Measurements from ENCODE around the gene PCDHGB5. TPM values are rescaled to one million over a fixed set of nuclear protein-coding genes. Genes with fewer than 3 reads are reported as not detected.
A peak's percentile ranks its signal among the peaks of the same experiment; 100 is the strongest.
"Not testable (repeated sequence)": the region's sequence is repeated elsewhere in the genome, so short reads cannot be mapped to it uniquely, and the experiment has no call there.

The PCDHGB5 gene
- total and polyA plus RNA-seq, 8 donors = 7.6 to 10.1 (median 8.7) TPM

DNA sequence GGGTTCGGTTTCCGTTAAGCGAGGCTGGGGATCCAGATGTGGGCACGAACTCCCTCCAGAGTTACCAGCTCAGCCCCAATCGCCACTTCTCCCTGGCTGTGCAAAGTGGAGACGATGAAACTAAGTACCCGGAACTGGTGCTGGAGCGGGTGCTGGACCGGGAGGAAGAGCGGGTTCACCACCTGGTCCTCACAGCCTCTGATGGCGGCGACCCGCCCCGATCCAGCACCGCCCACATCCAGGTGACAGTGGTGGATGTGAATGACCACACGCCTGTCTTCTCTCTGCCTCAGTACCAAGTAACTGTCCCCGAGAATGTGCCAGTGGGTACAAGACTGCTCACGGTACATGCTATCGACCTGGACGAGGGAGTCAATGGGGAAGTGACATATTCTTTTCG lies 14.4 kb upstream of the PCDHGB5 start:
- no peaks in the 10 kb centered on the region for H3K4me1 ChIP-seq
- peaks cover 14 to 83% of the 10 kb centered on the region in 2 donors for H3K27me3 ChIP-seq
- H3K27ac ChIP-seq = no peak overlapping the region
- intact Hi-C loops (cut with DNase I) = no loop called here
- no peak overlapping the region for H3K4me3 ChIP-seq
- ATAC-seq (no peak), DNase-seq (no peak)
- TF ChIP-seq, protein P1, sequence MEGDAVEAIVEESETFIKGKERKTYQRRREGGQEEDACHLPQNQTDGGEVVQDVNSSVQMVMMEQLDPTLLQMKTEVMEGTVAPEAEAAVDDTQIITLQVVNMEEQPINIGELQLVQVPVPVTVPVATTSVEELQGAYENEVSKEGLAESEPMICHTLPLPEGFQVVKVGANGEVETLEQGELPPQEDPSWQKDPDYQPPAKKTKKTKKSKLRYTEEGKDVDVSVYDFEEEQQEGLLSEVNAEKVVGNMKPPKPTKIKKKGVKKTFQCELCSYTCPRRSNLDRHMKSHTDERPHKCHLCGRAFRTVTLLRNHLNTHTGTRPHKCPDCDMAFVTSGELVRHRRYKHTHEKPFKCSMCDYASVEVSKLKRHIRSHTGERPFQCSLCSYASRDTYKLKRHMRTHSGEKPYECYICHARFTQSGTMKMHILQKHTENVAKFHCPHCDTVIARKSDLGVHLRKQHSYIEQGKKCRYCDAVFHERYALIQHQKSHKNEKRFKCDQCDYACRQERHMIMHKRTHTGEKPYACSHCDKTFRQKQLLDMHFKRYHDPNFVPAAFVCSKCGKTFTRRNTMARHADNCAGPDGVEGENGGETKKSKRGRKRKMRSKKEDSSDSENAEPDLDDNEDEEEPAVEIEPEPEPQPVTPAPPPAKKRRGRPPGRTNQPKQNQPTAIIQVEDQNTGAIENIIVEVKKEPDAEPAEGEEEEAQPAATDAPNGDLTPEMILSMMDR (IDR thresholded peaks at IDR 0.05) = no peak
- no peaks in the 10 kb centered on the region for H3K36me3 ChIP-seq
- peaks cover 0 to 87% of the 10 kb centered on the region in 2 donors for H3K9me3 ChIP-seq

DNA sequence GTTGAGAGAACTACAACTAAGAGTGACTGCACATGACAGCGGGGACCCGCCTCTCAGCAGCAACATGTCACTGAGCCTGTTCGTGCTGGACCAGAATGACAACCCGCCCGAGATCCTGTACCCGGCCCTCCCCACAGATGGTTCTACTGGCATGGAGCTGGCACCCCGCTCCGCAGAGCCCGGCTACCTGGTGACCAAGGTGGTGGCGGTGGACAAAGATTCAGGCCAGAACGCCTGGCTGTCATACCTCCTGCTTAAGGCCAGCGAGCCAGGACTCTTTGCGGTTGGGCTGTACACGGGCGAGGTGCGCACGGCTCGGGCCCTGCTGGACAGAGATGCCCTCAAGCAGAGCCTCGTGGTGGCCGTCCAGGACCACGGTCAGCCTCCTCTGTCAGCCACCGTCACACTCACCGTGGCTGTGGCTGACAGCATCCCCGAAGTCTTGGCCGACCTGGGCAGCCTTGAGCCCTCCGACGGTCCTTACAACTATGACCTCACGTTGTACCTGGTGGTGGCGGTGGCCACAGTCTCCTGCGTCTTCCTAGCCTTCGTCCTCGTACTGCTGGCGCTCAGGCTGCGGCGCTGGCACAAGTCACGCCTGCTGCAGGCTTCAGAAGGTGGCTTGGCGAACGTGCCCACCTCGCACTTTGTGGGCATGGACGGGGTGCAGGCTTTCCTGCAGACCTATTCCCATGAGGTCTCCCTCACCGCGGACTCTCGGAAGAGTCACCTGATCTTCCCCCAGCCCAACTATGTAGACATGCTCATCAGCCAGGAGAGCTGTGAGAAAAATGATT lies 13.1 kb upstream of the PCDHGB5 start:
- TF ChIP-seq, protein P1 (IDR thresholded peaks at IDR 0.05) = no peak
- H3K4me3 ChIP-seq = no peak overlapping the region
- intact Hi-C loops (cut with DNase I) = no loop called here
- H3K9me3 ChIP-seq = peaks cover 0 to 91% of the 10 kb centered on the region in 2 donors
- no peaks in the 10 kb centered on the region for H3K36me3 ChIP-seq
- no peak for ATAC-seq
- no peaks in the 10 kb centered on the region for H3K4me1 ChIP-seq
- peaks cover 14 to 90% of the 10 kb centered on the region in 2 donors for H3K27me3 ChIP-seq
- no peak overlapping the region for H3K27ac ChIP-seq
- DNase-seq = no peak

DNA sequence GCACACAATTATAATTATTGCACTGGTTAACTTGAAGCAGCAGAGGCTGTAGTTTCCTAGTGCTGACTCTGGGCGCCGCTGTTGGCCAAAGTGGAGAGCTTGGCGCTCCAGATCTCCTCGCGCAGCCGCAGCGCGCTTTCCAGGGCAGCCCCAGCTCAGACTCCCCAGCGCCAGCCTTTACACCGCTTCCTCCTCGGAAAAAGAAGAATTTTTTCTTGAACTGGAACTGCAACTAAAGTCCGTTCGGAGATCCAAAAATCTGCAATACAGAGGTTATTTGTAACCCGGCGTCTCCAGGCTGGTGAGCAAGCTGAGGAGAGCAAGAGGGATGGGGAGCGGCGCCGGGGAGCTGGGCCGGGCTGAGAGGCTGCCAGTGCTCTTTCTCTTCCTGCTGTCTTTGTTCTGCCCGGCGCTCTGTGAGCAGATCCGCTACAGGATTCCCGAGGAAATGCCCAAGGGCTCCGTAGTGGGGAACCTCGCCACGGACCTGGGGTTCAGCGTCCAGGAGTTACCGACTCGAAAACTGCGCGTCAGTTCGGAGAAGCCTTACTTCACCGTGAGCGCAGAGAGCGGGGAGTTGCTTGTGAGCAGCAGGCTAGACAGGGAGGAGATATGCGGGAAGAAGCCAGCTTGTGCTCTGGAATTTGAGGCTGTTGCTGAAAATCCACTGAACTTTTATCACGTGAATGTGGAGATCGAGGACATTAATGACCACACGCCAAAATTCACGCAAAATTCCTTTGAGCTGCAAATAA lies 10.0 kb upstream of the PCDHGB5 start, which contains the start of gene PCDHGB4:
TSS of gene PCDHGB4 (plus strand) at position 142 of the 755 bp plus-strand sequence. CDS start at position 329, 187 bp downstream.
- DNase-seq = not testable (repeated sequence)

DNA sequence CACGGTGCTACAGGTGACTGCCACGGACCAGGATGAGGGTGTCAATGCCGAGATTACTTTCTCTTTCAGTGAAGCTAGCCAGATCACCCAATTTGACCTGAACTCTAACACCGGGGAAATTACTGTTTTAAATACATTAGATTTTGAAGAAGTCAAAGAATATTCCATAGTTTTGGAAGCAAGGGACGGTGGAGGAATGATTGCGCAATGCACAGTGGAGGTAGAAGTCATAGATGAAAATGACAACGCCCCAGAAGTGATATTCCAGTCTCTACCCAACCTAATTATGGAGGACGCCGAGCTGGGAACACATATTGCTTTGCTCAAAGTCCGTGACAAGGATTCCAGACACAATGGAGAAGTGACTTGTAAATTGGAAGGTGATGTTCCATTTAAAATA lies 9.1 kb upstream of the PCDHGB5 start:
- Histone ChIP-seq H3K4me3 (no peak overlapping the region), H3K9me3 (peaks cover 0 to 92% of the 10 kb centered on the region in 2 donors), H3K27ac (no peak overlapping the region), H3K27me3 (peaks cover 5 to 90% of the 10 kb centered on the region in 2 donors), H3K36me3 (no peaks in the 10 kb centered on the region), H3K4me1 (no peaks in the 10 kb centered on the region)
- TF ChIP-seq, protein P1 (IDR thresholded peaks at IDR 0.05) = no peak
- no peak for DNase-seq
- intact Hi-C loops (cut with DNase I) = no loop called here
- no peak for ATAC-seq

More for the DNA sequence above, 10.0 kb upstream of the PCDHGB5 start, which contains the start of gene PCDHGB4:
- intact Hi-C loops (cut with DNase I); H3K36me3 ChIP-seq; H3K27ac ChIP-seq; H3K4me3 ChIP-seq; H3K4me1 ChIP-seq: not testable (repeated sequence)
- TF ChIP-seq, protein P1 (IDR thresholded peaks at IDR 0.05) = peak in 1 of 2 donors; percentile 10
- H3K9me3 ChIP-seq = peaks cover 0 to 92% of the 10 kb centered on the region in 2 donors
- H3K27me3 ChIP-seq = peaks cover 9 to 90% of the 10 kb centered on the region in 2 donors
- ATAC-seq = peak; percentile 88
